Progenitor cell of endocrine pancreas (in vitro differentiated cells): ENCODE data around the gene SGCD. TPM values are rescaled to one million over a fixed set of nuclear protein-coding genes. Genes with fewer than 3 reads are reported as not detected.

Experiments used
- DNase-seq: peaks from one replicate; pipeline ENCODE4 v3.0.0; 2021; ENCODE audit warnings: low spot score; ENCODE audit not compliant: unreplicated experiment
- H3K27ac Mint-ChIP-seq: 2 replicates; pipeline ENCODE4 v1.8.0; 2021; ENCODE audit warnings: mild to moderate bottlenecking, moderate library complexity, mixed read lengths
- H3K27me3 Mint-ChIP-seq: 2 replicates; pipeline ENCODE4 v1.8.0; 2021; ENCODE audit warnings: mixed read lengths
- H3K36me3 Mint-ChIP-seq: 2 replicates; pipeline ENCODE4 v1.8.0; 2022; ENCODE audit warnings: mixed read lengths; ENCODE audit not compliant: insufficient read depth
- H3K4me1 Mint-ChIP-seq: 2 replicates; pipeline ENCODE4 v1.8.0; 2021; ENCODE audit warnings: low read depth, mixed read lengths
- H3K4me3 Mint-ChIP-seq: 2 replicates; pipeline ENCODE4 v1.8.0; 2021; ENCODE audit warnings: low read depth, mild to moderate bottlenecking, moderate library complexity, mixed read lengths
- H3K9me3 Mint-ChIP-seq: 2 replicates; pipeline ENCODE4 v1.8.0; 2021; ENCODE audit warnings: low read depth, mixed read lengths
- CTCF ChIP-seq: fragments of 200-600 bp; sonication (generic); IDR thresholded peaks from one replicate; pipeline ENCODE4 v1.5.0; 2021; ENCODE audit warnings: antibody characterized with exemption, mild to moderate bottlenecking; ENCODE audit not compliant: unreplicated experiment
- total RNA-seq: library from RNA; stranded (reverse); gene quantifications from 2 replicates; pipeline ENCODE4 v1.2.1, GENCODE V29; 2021

The SGCD gene
- total RNA-seq, 1 donor from 2014 or later, result 5.9 TPM

DNA sequence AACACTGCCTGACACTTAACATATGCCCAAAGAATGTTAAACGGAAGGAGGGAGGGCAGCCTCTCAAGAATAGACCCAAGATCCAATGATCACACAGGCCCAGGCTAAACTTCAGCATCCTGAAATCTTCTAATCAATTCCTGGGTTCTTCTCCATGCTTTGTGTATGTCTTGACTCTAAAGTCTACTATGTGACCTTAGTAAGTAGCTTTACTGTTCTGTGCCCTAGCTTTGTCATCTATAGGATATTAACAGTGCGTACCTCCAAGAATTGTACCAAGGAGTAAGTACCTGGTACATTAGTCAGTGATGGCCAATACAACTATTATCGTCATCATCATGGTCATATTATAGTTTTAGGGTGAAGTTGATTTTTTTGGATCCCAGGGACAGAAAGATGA is 96.6 kb downstream of the SGCD start:
- Mint-ChIP-seq H3K36me3 (no peaks in the 10 kb centered on the region), H3K4me1 (peaks cover 10% of the 10 kb centered on the region), H3K9me3 (peaks cover 12% of the 10 kb centered on the region), H3K27me3 (no peaks in the 10 kb centered on the region), H3K27ac (no peak overlapping the region), H3K4me3 (no peak overlapping the region)
- TF ChIP-seq CTCF, result no peak
- no peak for DNase-seq

DNA sequence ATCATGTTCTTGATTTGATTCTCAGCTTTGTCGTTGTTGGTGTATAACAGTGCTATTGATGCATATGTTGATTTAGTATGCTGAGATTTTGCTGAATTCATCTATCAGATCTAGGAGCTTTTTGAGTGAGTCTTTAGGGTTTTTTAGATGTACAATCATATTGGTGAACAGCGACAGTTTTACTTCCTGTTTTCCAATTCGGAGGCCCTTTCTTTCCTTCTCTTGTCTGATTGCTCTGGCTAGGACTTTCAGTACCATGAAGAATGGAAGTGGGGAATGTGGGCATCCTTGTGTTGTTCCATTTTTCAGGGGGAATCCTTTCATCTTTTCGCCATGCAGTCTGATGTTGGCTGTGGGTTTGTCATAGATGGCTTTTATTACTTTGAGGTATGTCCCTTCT is 100.4 kb downstream of the SGCD start:
- no peaks in the 10 kb centered on the region for H3K27me3 Mint-ChIP-seq

DNA sequence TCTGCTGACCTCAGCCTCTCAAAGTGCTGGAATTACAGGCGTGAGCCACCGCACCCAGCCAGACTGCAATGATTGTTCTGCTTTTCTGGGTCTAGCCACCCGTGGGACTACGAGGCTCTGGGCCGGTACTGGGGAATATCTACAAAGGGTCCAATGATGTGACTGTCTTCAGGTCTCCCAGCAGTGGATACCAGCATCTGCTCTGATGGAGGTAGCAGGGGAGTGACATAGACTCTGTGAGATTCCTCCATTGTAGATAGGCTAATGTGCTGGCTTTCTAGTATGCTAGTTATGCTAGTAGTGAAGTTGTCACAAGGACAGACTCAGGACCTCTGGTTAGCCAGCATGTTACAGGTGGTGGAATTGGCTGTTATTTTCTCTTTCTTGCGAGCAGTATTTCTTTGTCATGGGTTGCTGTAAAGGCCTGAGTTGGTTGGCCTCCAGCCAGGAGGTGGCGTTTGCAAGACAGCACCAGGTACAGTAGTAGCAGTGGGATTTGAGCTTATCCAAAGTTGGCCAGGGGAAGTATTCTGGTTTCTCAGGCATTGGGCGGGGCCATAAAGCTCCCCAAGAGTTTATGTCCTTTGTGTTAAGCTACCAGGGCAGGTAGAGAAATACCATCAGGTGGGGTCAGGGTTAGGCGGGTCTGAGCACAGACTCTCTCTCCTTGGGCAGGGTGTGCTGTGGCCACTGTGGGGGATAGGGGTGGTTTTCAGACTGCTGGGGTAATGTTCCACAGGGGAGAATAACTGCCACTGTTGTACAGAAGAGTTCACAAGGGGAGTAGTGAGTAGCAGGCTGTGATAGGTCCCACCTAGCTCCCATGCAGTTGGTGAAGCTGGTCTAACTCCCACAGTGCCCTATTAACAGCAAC is 105.2 kb downstream of the SGCD start:
- H3K27ac Mint-ChIP-seq, result no peak overlapping the region
- no peaks in the 10 kb centered on the region for H3K36me3 Mint-ChIP-seq
- H3K9me3 Mint-ChIP-seq, result peaks cover 11% of the 10 kb centered on the region
- H3K27me3 Mint-ChIP-seq, result no peaks in the 10 kb centered on the region
- no peak for TF ChIP-seq CTCF
- no peak overlapping the region for H3K4me3 Mint-ChIP-seq
- H3K4me1 Mint-ChIP-seq, result peaks cover 3% of the 10 kb centered on the region
- DNase-seq, result no peak

More for the DNA sequence above, 100.4 kb downstream of the SGCD start:
- Mint-ChIP-seq H3K4me3 (no peak overlapping the region), H3K4me1 (peaks cover under 1% of the 10 kb centered on the region), H3K36me3 (no peaks in the 10 kb centered on the region), H3K9me3 (peaks cover 20% of the 10 kb centered on the region), H3K27ac (no peak overlapping the region)
- DNase-seq, result no peak
- no peak for TF ChIP-seq CTCF

DNA sequence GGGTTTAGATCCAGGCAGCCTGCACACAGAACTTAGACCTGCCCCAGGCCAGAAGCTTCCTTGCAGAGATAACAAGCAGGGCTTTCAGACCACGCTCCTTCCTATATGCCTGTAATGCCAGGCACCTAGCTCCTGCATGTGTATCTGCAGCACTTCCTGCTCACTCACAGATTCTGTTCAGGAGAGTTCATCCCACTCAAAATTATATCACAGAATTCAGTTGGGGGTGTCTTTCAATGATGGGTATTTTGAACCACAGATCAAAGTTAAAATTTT is 105.8 kb downstream of the SGCD start:
- H3K4me3 Mint-ChIP-seq, result no peak overlapping the region
- peaks cover 3% of the 10 kb centered on the region for H3K4me1 Mint-ChIP-seq
- DNase-seq, result no peak
- H3K36me3 Mint-ChIP-seq, result no peaks in the 10 kb centered on the region
- H3K9me3 Mint-ChIP-seq, result peaks cover 11% of the 10 kb centered on the region
- no peak overlapping the region for H3K27ac Mint-ChIP-seq
- TF ChIP-seq CTCF, result no peak
- H3K27me3 Mint-ChIP-seq, result no peaks in the 10 kb centered on the region

- H3K4me3 Mint-ChIP-seq, result no peak overlapping the region
- H3K36me3 Mint-ChIP-seq, result no peaks in the 10 kb centered on the region
- no peak overlapping the region for H3K27ac Mint-ChIP-seq
- H3K9me3 Mint-ChIP-seq, result peaks cover 7% of the 10 kb centered on the region
- DNase-seq, result no peak
- TF ChIP-seq CTCF, result no peak
- H3K4me1 Mint-ChIP-seq, result peaks cover 12% of the 10 kb centered on the region
- H3K27me3 Mint-ChIP-seq, result no peaks in the 10 kb centered on the region
These were observed 107.5 kb downstream of the SGCD start for GRCh38 chr5:156434471-156434870.
